KBM-7 (cell line): ENCODE data around the gene DVL2.
A peak's percentile ranks its signal among the peaks of the same experiment; 100 is the strongest.

ENCODE experiments used
- DNase-seq: peaks from one replicate; pipeline ENCODE4 v3.0.0-alpha.2; 2015
- in situ Hi-C: fragments of 300-500 bp; cut with MboI; formaldehyde crosslinking; loops from 2 replicates; pipeline ENCODE4 v1.14.3; 2020; ENCODE audit warnings: low sequenced_read_pairs, low pct_unique_long_range_greater_than_20kb, mixed read lengths

Gene DVL2

GRCh38 chr17:7208754-7209460 lies 25.4 kb downstream of the DVL2 start:
- DNase-seq: no peak
- in situ Hi-C loops: no loop called here

- in situ Hi-C loops: no loop called here
- no peak for DNase-seq
Measured at GRCh38 chr17:7208027-7208571, 26.2 kb downstream of the DVL2 start.

- in situ Hi-C loops: no loop called here
- DNase-seq: no peak
Measured at GRCh38 chr17:7207120-7208001, 27.0 kb downstream of the DVL2 start.

- in situ Hi-C loops: no loop called here
- DNase-seq: no peak
Measured at GRCh38 chr17:7205561-7205960, 28.8 kb downstream of the DVL2 start.

GRCh38 chr17:7204828-7205461 lies 29.4 kb downstream of the DVL2 start:
- no peak for DNase-seq
- in situ Hi-C loops: no loop called here

- DNase-seq: no peak
- in situ Hi-C loops: no loop called here
Measured at GRCh38 chr17:7204336-7204735, 30.0 kb downstream of the DVL2 start.

GRCh38 chr17:7203391-7203790 lies 30.9 kb downstream of the DVL2 start:
- in situ Hi-C loops: no loop called here
- no peak for DNase-seq

- DNase-seq: no peak
- in situ Hi-C loops: no loop called here
Measured at GRCh38 chr17:7196651-7197401, 37.5 kb downstream of the DVL2 start.

GRCh38 chr17:7195971-7196370 lies 38.3 kb downstream of the DVL2 start:
- no peak for DNase-seq
- in situ Hi-C loops: no loop called here

- DNase-seq: no peak
- in situ Hi-C loops: no loop called here
Measured at GRCh38 chr17:7192271-7192937, 41.9 kb downstream of the DVL2 start.

- DNase-seq: no peak
- in situ Hi-C loops: no loop called here
Measured at GRCh38 chr17:7191571-7192270, 42.6 kb downstream of the DVL2 start.

GRCh38 chr17:7191069-7191468 lies 43.2 kb downstream of the DVL2 start:
- in situ Hi-C loops: no loop called here

GRCh38 chr17:7190276-7190917 lies 43.9 kb downstream of the DVL2 start:
- no peak for DNase-seq
- in situ Hi-C loops: no loop called here

More at GRCh38 chr17:7191069-7191468, 43.2 kb downstream of the DVL2 start:
- no peak for DNase-seq

GRCh38 chr17:7186241-7186640 lies 48.1 kb downstream of the DVL2 start:
- in situ Hi-C loops: no loop called here
- peak; percentile 35 for DNase-seq

- in situ Hi-C loops: no loop called here
- DNase-seq: no peak
Measured at GRCh38 chr17:7184647-7185046, 49.7 kb downstream of the DVL2 start.

- peak; percentile 28 for DNase-seq
- in situ Hi-C loops: no loop called here
Measured at GRCh38 chr17:7184091-7184488, 50.2 kb downstream of the DVL2 start.

- no peak for DNase-seq
- in situ Hi-C loops: no loop called here
Measured at GRCh38 chr17:7183433-7184090, 50.8 kb downstream of the DVL2 start.
